Endodermal cell (in vitro differentiated cells): ENCODE results near the gene MIB1. TPM values are rescaled to one million over a fixed set of nuclear protein-coding genes. Genes with fewer than 3 reads are reported as not detected.

Experiments used
- DNase-seq: peaks from one replicate; pipeline ENCODE4 v3.0.0-alpha.2; 2017
- H3K27ac ChIP-seq: 2 replicates; pipeline ENCODE4 v1.5.1; 2013; ENCODE audit warnings: mild to moderate bottlenecking, low read depth, low read length, moderate library complexity
- H3K27me3 ChIP-seq: 2 replicates; pipeline ENCODE4 v1.6.1; 2013; ENCODE audit warnings: mild to moderate bottlenecking, low read length, moderate library complexity; ENCODE audit not compliant: insufficient read depth, control insufficient read depth, poor library complexity, severe bottlenecking
- H3K36me3 ChIP-seq: 2 replicates; pipeline ENCODE4 v1.7.0; 2013; ENCODE audit warnings: mild to moderate bottlenecking, low read length, moderate library complexity; ENCODE audit not compliant: control insufficient read depth, insufficient read depth
- H3K4me1 ChIP-seq: one replicate; pipeline ENCODE4 v1.7.0; 2013; ENCODE audit warnings: low read length; ENCODE audit not compliant: control insufficient read depth, insufficient read depth
- H3K4me3 ChIP-seq: 2 replicates; pipeline ENCODE4 v1.5.1; 2013; ENCODE audit warnings: mild to moderate bottlenecking, low read length, moderate library complexity
- H3K9ac ChIP-seq: 2 replicates; pipeline ENCODE4 v1.6.1; 2013; ENCODE audit warnings: mild to moderate bottlenecking, low read length, moderate library complexity; ENCODE audit not compliant: poor library complexity, severe bottlenecking; ENCODE audit errors: extremely low read depth
- H3K9me3 ChIP-seq: 2 replicates; pipeline ENCODE4 v1.6.1; 2013; ENCODE audit warnings: mild to moderate bottlenecking, low read length, moderate library complexity; ENCODE audit not compliant: control insufficient read depth
- H3K27ac Mint-ChIP-seq: 2 replicates; pipeline ENCODE4 v1.8.0; 2020; ENCODE audit warnings: mixed read lengths
- H3K27me3 Mint-ChIP-seq: 2 replicates; pipeline ENCODE4 v1.8.0; 2021; ENCODE audit warnings: mild to moderate bottlenecking, mixed read lengths; ENCODE audit not compliant: insufficient read depth
- H3K36me3 Mint-ChIP-seq: 2 replicates; pipeline ENCODE4 v1.8.0; 2020; ENCODE audit warnings: low read depth, mixed read lengths
- H3K4me1 Mint-ChIP-seq: 2 replicates; pipeline ENCODE4 v1.8.0; 2020; ENCODE audit warnings: mixed read lengths
- H3K4me3 Mint-ChIP-seq: 2 replicates; pipeline ENCODE4 v1.8.0; 2020; ENCODE audit warnings: mild to moderate bottlenecking, moderate library complexity, mixed read lengths
- H3K9me3 Mint-ChIP-seq: 2 replicates; pipeline ENCODE4 v1.8.0; 2020; ENCODE audit warnings: mild to moderate bottlenecking, mixed read lengths
- WGBS, 2 experiments: methylation state at CpG; one replicate each; pipeline versions ENCODE4 v1.1.5 to v1.1.7; 2013; ENCODE audit warnings: missing lambda C conversion rate in 2 of 2, mixed read lengths in 1 of 2; ENCODE audit not compliant: insufficient coverage in 1 of 2, insufficient read length in 1 of 2; 5-methylcytosine and 5-hydroxymethylcytosine counted together
- total RNA-seq, 2 donors: library from RNA; stranded (reverse); fragmentation: NEBNext Ultra II Directional in 1 of 2; extraction: Animal tissue kit (Norgen Biotek cat#: 25700) in 1 of 2; gene quantifications; 2 replicates in 1 of 2; 3 replicates in 1 of 2; pipeline ENCODE4 v1.2.1, GENCODE V29; 2021
- TF ChIP-seq, protein P1 (sequence below): fragments of 200-600 bp; sonication (generic); conservative IDR thresholded peaks from 2 replicates; pipeline ENCODE4 v1.5.0; 2021; ENCODE audit warnings: antibody characterized with exemption, mild to moderate bottlenecking

Gene MIB1
- total RNA-seq, 2 donors from 2014 or later = 66.4 to 75.0 TPM

DNA sequence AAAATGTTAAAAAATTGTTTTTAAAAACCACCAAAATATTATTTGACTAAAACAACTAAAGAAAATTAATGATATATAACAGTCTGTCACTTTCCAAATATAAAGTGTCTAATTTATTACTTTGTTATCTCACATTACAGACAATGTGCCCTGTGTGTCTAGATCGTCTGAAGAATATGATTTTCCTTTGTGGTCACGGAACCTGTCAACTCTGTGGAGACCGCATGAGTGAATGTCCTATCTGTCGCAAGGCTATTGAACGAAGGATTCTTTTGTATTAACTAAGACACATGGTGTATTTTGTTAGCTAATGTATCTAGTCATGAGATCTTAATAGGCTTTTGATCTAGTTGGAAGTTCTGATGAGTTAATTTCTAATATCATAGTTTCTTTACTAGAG is 123.8 kb downstream of the MIB1 start:
- peaks cover 77% of the 10 kb centered on the region for H3K36me3 ChIP-seq
- 95% methylated on average over 5 of the region's 5 CpGs for WGBS, 2 experiments
- H3K36me3 Mint-ChIP-seq = peaks cover 56% of the 10 kb centered on the region
- peaks cover 11% of the 10 kb centered on the region for H3K9me3 ChIP-seq
- no peaks in the 10 kb centered on the region for H3K27me3 ChIP-seq
- H3K4me1 Mint-ChIP-seq = peaks cover 7% of the 10 kb centered on the region
- H3K9ac ChIP-seq = no peak overlapping the region
- no peak overlapping the region for H3K27ac Mint-ChIP-seq
- H3K4me3 ChIP-seq = no peak overlapping the region
- H3K9me3 Mint-ChIP-seq = peaks cover 5% of the 10 kb centered on the region
- no peaks in the 10 kb centered on the region for H3K27me3 Mint-ChIP-seq
- no peak for DNase-seq
- TF ChIP-seq, protein P1, sequence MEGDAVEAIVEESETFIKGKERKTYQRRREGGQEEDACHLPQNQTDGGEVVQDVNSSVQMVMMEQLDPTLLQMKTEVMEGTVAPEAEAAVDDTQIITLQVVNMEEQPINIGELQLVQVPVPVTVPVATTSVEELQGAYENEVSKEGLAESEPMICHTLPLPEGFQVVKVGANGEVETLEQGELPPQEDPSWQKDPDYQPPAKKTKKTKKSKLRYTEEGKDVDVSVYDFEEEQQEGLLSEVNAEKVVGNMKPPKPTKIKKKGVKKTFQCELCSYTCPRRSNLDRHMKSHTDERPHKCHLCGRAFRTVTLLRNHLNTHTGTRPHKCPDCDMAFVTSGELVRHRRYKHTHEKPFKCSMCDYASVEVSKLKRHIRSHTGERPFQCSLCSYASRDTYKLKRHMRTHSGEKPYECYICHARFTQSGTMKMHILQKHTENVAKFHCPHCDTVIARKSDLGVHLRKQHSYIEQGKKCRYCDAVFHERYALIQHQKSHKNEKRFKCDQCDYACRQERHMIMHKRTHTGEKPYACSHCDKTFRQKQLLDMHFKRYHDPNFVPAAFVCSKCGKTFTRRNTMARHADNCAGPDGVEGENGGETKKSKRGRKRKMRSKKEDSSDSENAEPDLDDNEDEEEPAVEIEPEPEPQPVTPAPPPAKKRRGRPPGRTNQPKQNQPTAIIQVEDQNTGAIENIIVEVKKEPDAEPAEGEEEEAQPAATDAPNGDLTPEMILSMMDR = no peak
- H3K4me1 ChIP-seq = peaks cover 3% of the 10 kb centered on the region
- H3K27ac ChIP-seq = no peak overlapping the region
- H3K4me3 Mint-ChIP-seq = no peak overlapping the region

DNA sequence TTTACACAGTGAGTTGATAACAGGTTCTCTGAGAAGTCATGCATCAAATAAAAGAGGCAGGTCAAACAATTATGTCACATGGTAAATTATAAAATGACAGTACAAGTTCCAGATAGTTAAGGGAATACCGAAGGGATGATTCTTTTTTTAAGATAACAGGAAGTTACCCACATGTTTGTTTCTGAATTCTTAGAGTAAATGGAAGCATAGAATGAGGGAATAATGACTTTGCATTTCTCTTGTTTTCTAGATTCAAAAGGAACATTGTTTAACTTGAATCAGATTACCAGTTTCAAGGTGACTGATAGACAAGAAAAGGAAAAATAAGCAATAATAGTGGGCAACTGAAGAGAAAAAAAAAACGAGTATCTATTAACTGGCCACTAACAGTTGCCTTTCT is 124.5 kb downstream of the MIB1 start:
- peaks cover 52% of the 10 kb centered on the region for H3K36me3 Mint-ChIP-seq
- Histone ChIP-seq H3K4me1 (peaks cover 3% of the 10 kb centered on the region), H3K9ac (no peak overlapping the region), H3K36me3 (peaks cover 75% of the 10 kb centered on the region), H3K27me3 (no peaks in the 10 kb centered on the region), H3K9me3 (peaks cover 11% of the 10 kb centered on the region), H3K4me3 (no peak overlapping the region), H3K27ac (no peak overlapping the region)
- TF ChIP-seq, protein P1 = no peak
- peaks cover 5% of the 10 kb centered on the region for H3K9me3 Mint-ChIP-seq
- H3K27me3 Mint-ChIP-seq = no peaks in the 10 kb centered on the region
- no peak overlapping the region for H3K27ac Mint-ChIP-seq
- WGBS, 2 experiments = 82 to 98% methylated on average over 1 of the region's 2 CpGs
- no peak for DNase-seq
- no peak overlapping the region for H3K4me3 Mint-ChIP-seq
- H3K4me1 Mint-ChIP-seq = peaks cover 7% of the 10 kb centered on the region

DNA sequence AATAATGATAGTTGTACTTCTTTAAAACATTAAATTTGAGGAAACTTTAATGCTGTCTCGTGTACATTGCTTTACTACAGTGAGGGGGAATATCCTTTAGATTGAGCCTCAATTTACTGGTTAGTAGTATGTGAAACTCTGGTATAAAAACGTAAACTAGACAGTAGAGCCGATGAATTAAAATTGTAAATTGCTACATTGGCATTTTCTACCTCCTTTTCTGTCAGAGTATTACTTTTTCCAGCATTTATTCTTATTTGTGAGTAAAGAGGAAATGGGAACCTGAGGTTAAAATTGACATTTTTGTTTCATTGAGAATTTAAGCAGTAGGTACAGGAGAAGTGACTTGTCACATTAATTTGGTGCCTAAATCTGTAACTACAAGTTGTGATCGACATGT is 128.2 kb downstream of the MIB1 start:
- H3K9me3 ChIP-seq = no peaks in the 10 kb centered on the region
- TF ChIP-seq, protein P1 = no peak
- Mint-ChIP-seq H3K9me3 (peaks cover 3% of the 10 kb centered on the region), H3K36me3 (peaks cover 40% of the 10 kb centered on the region), H3K27me3 (no peaks in the 10 kb centered on the region), H3K4me1 (peaks cover 7% of the 10 kb centered on the region), H3K27ac (no peak overlapping the region), H3K4me3 (no peak overlapping the region)
- 83 to 90% methylated on average over 4 of the region's 4 CpGs for WGBS, 2 experiments
- H3K9ac ChIP-seq = no peak overlapping the region
- H3K4me1 ChIP-seq = peaks cover 3% of the 10 kb centered on the region
- no peak for DNase-seq
- H3K36me3 ChIP-seq = peaks cover 42% of the 10 kb centered on the region
- no peak overlapping the region for H3K27ac ChIP-seq
- H3K4me3 ChIP-seq = no peak overlapping the region
- no peaks in the 10 kb centered on the region for H3K27me3 ChIP-seq
